GM19023 (cell line): ENCODE data around the gene STRAP.
"Not testable (repeated sequence)": the region's sequence is repeated elsewhere in the genome, so short reads cannot be mapped to it uniquely, and the experiment has no call there.

Experiments used
- ATAC-seq: cut with Tn5 transposase; IDR thresholded peaks from one replicate; pipeline ENCODE4 v1.9.1; 2021; ENCODE audit warnings: mild to moderate bottlenecking, moderate library complexity; ENCODE audit not compliant: unreplicated experiment

Gene STRAP

GRCh38 chr12:15919418-15919817 lies 37.2 kb downstream of the STRAP start:
- no peak for ATAC-seq

- ATAC-seq = no peak
Measured at GRCh38 chr12:15924956-15925355, 42.8 kb downstream of the STRAP start.

DNA sequence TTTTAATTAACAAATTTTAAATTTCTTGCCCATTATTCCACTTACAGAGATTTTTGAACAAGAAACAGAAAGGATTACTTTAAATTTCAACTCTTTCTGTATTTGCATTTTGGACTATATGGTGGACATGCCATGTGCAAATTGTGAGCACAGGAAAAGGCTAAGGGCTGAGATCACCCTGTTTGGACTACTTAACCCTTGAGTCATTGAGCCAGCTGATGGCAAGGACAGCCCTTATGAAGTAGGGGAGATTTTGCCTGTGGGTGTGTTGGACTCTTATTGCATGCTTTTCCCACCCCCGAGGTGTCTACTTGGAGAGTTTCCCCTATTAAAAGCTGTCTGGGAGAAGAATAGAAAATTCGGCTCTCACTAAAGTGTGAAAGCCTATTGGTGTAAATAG lies 46.2 kb downstream of the STRAP start:
- no peak for ATAC-seq

GRCh38 chr12:15928870-15929571 lies 46.8 kb downstream of the STRAP start:
- ATAC-seq = peak; percentile 42

GRCh38 chr12:15931590-15932053 lies 49.4 kb downstream of the STRAP start:
- no peak for ATAC-seq

DNA sequence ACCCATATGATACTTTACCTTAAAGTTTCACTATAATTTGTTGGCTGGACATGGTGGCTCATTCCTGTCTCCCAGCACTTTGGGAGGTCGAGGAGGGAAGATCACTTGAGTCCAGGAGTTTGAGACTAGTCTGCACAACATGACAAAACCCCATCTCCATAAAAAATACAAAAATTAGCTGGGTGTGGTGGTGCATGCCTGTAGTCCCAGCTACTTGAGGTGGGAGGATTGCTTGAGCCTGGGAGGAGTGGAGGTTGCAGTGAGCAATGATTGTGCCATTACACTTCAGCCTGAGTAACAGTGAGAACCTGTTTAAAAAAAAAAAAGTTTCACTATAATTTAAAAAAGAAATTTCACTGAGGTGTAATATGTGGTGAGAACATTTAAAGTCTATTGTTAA lies 50.1 kb downstream of the STRAP start:
- no peak for ATAC-seq

GRCh38 chr12:15932971-15933370 lies 50.8 kb downstream of the STRAP start:
- no peak for ATAC-seq

DNA sequence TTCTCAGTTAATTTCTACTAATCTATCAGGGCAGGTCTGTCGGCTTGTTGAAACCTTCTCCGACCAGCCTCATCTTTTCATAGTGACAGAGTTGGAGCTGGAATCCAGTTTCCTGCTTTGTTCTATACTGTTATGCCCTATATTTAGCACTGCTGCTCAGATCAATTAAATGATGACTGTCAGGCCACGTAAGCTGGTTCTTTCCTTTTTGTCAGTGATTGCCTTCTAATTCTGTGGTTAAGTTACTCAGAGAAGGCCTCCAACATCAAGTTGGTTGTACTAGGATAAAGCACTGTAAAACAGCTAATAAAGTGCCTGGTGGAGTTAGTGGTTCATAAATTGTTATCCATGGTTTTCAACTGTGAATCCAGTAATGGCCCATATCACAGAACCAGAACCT lies 51.6 kb downstream of the STRAP start:
- no peak for ATAC-seq

- no peak for ATAC-seq
Measured at GRCh38 chr12:15936751-15937150, 54.6 kb downstream of the STRAP start.

DNA sequence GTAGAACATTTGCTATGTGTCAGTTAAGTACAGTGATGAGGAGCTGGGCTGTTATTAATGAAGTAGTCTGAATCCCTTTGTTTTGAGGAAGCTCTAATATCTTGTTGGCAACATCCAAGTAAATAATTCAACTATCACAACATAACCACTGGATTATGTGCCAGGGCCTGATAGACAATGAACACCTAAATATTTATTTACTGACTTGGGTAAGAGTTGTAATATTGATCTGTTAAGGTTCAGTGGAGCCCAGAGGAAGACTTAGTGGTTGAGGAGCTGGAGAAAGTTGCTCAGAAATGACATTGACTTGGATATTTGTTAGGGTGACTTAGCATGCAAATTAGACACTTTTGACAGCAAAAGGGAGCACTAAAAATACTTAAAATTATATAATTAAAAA lies 55.7 kb downstream of the STRAP start:
- no peak for ATAC-seq

GRCh38 chr12:15939111-15939510 lies 56.9 kb downstream of the STRAP start:
- ATAC-seq = no peak

DNA sequence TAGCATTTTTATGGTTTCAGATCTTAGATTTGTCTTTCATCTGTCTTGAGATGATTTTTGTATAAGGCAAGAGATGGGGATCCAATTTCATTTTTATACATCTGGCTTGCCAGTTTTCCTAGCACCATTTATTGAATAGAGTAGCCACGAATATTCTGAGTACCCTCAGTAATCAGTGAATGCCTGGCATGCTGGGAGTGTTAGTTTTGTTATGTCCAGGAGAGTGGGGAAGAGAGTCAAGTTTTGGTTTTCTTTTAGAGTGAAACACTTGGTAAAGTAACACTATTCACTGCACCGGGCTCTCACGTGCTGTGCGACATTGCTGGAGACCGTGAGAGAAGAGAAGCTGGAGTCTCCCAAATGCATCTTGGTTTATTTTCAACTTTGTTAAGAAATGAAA lies 60.3 kb downstream of the STRAP start:
- ATAC-seq = no peak

- ATAC-seq = not testable (repeated sequence)
Measured at GRCh38 chr12:15943519-15943918, 61.3 kb downstream of the STRAP start.

DNA sequence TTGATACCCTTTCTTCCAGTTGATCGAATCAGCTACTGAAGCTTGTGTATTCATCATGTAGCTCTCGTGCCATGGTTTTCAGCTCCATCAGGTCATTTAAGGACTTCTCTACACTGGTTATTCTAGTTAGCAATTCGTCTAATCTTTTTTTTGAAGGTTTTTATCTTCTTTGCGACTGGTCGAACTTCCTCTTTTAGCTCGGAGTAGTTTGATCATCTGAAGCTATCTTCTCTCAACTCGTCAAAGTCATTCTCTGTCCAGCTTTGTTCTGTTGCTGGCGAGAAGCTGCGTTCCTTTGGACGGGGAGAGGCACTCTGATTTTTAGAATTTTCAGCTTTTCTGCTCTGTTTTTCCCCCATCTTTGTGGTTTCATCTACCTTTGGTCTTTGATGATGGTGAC lies 66.3 kb downstream of the STRAP start:
- not testable (repeated sequence) for ATAC-seq
